ENCODE results near the gene IRX1. TPM values are rescaled to one million over a fixed set of nuclear protein-coding genes. Genes with fewer than 3 reads are reported as not detected.

Gene IRX1
- total and polyA plus RNA-seq, 2 of the 8 experiments (the other 6 are each of a cell fraction or from before 2014, with no cell fraction given) = 2.6 to 3.9 TPM

DNA sequence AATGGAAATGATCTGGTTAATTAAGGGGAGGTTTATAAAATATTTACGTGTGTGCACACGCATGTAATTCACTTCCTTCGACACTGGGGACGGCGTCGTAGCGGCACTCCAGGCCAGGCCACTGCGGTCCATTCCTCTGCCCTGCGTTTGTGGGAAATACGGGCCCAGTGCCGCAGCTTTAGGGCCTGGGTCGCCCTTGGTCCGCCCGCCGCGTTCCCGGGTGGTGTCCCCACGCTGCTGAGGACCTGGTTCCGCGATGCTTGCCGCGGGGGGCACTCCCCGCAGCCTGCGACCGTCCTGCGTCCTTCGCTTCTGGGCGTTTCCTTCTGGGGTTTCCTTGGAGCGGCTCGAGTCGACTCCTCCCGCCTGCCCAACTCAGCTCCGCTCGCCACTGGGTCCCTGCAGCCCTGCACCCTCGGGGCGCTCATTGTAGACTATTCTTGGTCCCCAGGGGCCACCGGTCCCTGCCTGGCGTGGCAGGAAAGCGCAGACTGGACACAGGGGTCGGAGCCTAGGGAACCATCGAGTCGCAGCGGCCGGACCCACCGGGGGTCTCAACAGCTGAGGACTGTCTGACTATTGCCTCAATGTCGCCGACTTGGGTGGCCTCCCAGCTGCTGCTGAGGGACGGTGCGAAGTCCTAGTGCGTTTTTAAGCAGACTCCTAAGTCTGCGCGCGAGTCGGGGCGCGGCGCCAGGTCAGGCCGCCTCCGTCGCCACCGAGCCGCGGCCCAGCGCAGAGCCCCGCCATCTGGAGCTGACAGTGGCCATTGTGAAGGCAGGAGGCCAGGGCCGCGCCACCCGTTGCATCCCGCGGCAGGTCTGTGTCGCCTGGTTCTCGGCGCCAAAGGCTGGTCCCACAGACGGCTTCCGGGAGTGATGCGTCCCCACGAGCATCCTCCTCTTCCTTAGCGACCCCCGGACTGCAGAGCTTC, 4.4 kb upstream of the IRX1 start:
- Histone ChIP-seq H2BK15ac (ENCODE audit: low read length) (no peak overlapping the region), H3K36me3 (ENCODE audit: control insufficient read depth in 2 of 4, insufficient read depth in 4 of 4, low read length in 3 of 4) (peaks cover 0 to 3% (median 0%) of the 10 kb centered on the region in 4 experiments; a peak in 1 of 8 replicates), H3K18ac (ENCODE audit: extremely low read depth, low read length) (no peak overlapping the region; the same call in 1 of the 2 replicates), H3K9ac (replicated peaks in 1 of 4; ENCODE audit: extremely low read depth in 1 of 4, low read depth in 3 of 4, low read length in 3 of 4) (no peak overlapping the region), H3K4me1 (replicated peaks in 1 of 4; ENCODE audit: control insufficient read depth in 3 of 4, insufficient read depth in 4 of 4, low read length in 3 of 4) (peaks cover 0 to 31% (median 17%) of the 10 kb centered on the region in 4 experiments; a peak in 6 of 7 replicates), H4K5ac (ENCODE audit: insufficient read length, low read depth, low read length) (no peak overlapping the region), H2BK120ac (replicated peaks; ENCODE audit: low read depth, low read length) (no peak overlapping the region), H3K4ac (replicated peaks; ENCODE audit: insufficient read length, low read depth, low read length) (no peak overlapping the region), H2BK20ac (ENCODE audit: low read length) (peak overlapping the region; percentile 80; the same call in 1 of the 2 replicates), H3K27me3 (replicated peaks in 1 of 4; ENCODE audit: control insufficient read depth in 3 of 4, extremely low read depth in 1 of 4, insufficient read depth in 3 of 4, low read length in 3 of 4) (peaks cover 63 to 88% (median 73%) of the 10 kb centered on the region in 4 experiments), H2BK5ac (ENCODE audit: low read depth, low read length) (no peak overlapping the region; the same call in 1 of the 2 replicates), H2AFZ (ENCODE audit: low read length) (no peak overlapping the region), H4K20me1 (replicated peaks in 1 of 2; ENCODE audit: control insufficient read depth in 1 of 2, insufficient read depth in 2 of 2, low read length in 2 of 2) (peaks cover 0 to 6% of the 10 kb centered on the region in 2 experiments), H3K4me2 (ENCODE audit: insufficient read depth in 1 of 2, low read depth in 2 of 2, low read length in 2 of 2) (peak overlapping the region; percentile 84 to 92), H4K8ac (ENCODE audit: extremely low read depth, insufficient read depth, low read length) (peak overlapping the region; percentile 63), H3K14ac (ENCODE audit: insufficient read length) (no peak overlapping the region), H3K4me3 (ENCODE audit: extremely low read depth in 1 of 4, insufficient read depth in 2 of 4, low read depth in 3 of 4, low read length in 4 of 4) (peak overlapping the region; percentile 22 to 55 (median 44); a peak in 7 of 8 replicates), H3K23ac (ENCODE audit: insufficient read length) (no peak overlapping the region), H2AK5ac (ENCODE audit: low read depth, low read length) (no peak overlapping the region), H3K27ac (ENCODE audit: low read depth, low read length) (no peak overlapping the region), H3K9me3 (ENCODE audit: insufficient read depth in 2 of 2, low read depth in 1 of 2, low read length in 1 of 2) (no peaks in the 10 kb centered on the region; a peak in 1 of 4 replicates), H2BK12ac (ENCODE audit: low read depth, low read length) (no peak overlapping the region; the same call in 1 of the 2 replicates), H3K23me2 (ENCODE audit: low read depth, low read length) (peaks cover 14% of the 10 kb centered on the region; the same call in 1 of the 2 replicates), H3K79me1 (ENCODE audit: low read depth, low read length) (no peaks in the 10 kb centered on the region), H3K56ac (replicated peaks; ENCODE audit: insufficient read length, low read depth, low read length) (no peak overlapping the region), H4K91ac (replicated peaks; ENCODE audit: insufficient read length, low read length) (no peak overlapping the region), H3K79me2 (ENCODE audit: control insufficient read depth in 1 of 2, insufficient read depth in 2 of 2, low read length in 2 of 2) (no peaks in the 10 kb centered on the region)
- 5% methylated on average over 64 of the region's 79 CpGs; no CpG with 5 or more reads in 1 of the 2 experiments for WGBS, 2 experiments (ENCODE audit: extremely low coverage in 1 of 2, insufficient coverage in 1 of 2, insufficient read length in 1 of 2, insufficient replicate concordance in 2 of 2, low coverage in 1 of 2, low lambda C conversion rate in 2 of 2, missing lambda C conversion rate in 1 of 2)
- FAIRE-seq (no peak), DNase-seq (ENCODE audit: low read depth in 1 of 2, low spot score in 2 of 2) (peak in 1 of 2 experiments; percentile 67)
- ChIA-PET CTCF (ENCODE audit: partially characterized antibody) (interaction anchor here (0.6 to 3.9 kb wide), 11 partner anchors 7 to 705 kb away, joined by 3 to 15 read pairs (median 4); no protein-coding TSS in a partner anchor), POLR2A (ENCODE audit: partially characterized antibody) (interaction anchor here (1.2 to 1.4 kb wide), 2 partner anchors 9 to 842 kb away, joined by 4 to 5 read pairs; no protein-coding TSS in a partner anchor)
- TF ChIP-seq SUZ12 (IDR thresholded peaks at IDR 0.05; ENCODE audit: low read length) = peak; percentile 97; the same call in 1 of the 2 replicates
- TF ChIP-seq KDM5A (IDR thresholded peaks at IDR 0.05; ENCODE audit: low read length) = no peak
- TF ChIP-seq TAF7 (optimal IDR thresholded peaks at IDR 0.05; ENCODE audit: borderline replicate concordance, low read depth, low read length) = no peak
- TF ChIP-seq POLR2A (IDR thresholded peaks at IDR 0.05; ENCODE audit: control extremely low read depth in 1 of 2, low read depth in 2 of 2, low read length in 2 of 2) = no peak
- no peak for TF ChIP-seq POU5F1 (IDR thresholded peaks at IDR 0.05; ENCODE audit: low read depth, low read length)
- TF ChIP-seq TBP (IDR thresholded peaks at IDR 0.05; ENCODE audit: low read depth, low read length) = no peak
- no peak for TF ChIP-seq CBX8 (IDR thresholded peaks at IDR 0.05; ENCODE audit: borderline replicate concordance, low read depth, low read length)
- TF ChIP-seq, protein P1, sequence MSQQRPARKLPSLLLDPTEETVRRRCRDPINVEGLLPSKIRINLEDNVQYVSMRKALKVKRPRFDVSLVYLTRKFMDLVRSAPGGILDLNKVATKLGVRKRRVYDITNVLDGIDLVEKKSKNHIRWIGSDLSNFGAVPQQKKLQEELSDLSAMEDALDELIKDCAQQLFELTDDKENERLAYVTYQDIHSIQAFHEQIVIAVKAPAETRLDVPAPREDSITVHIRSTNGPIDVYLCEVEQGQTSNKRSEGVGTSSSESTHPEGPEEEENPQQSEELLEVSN (IDR thresholded peaks at IDR 0.05) = peak; percentile 28; the same call in 1 of the 2 replicates
- TF ChIP-seq KDM1A (IDR thresholded peaks at IDR 0.05; ENCODE audit: borderline replicate concordance, low read length) = no peak
- no peak for TF ChIP-seq EP300 (IDR thresholded peaks at IDR 0.05; ENCODE audit: borderline replicate concordance in 1 of 2, low read depth in 2 of 2, low read length in 2 of 2)
